GM12872 (cell line): ENCODE data around the gene RCN2.

Source experiments
- TF ChIP-seq, protein P1 (sequence below): IDR thresholded peaks from 3 replicates; pipeline ENCODE4 v1.5.1; 2011; ENCODE audit warnings: low read depth, mild to moderate bottlenecking, low read length, moderate library complexity; ENCODE audit not compliant: insufficient read depth

RCN2 gene

DNA sequence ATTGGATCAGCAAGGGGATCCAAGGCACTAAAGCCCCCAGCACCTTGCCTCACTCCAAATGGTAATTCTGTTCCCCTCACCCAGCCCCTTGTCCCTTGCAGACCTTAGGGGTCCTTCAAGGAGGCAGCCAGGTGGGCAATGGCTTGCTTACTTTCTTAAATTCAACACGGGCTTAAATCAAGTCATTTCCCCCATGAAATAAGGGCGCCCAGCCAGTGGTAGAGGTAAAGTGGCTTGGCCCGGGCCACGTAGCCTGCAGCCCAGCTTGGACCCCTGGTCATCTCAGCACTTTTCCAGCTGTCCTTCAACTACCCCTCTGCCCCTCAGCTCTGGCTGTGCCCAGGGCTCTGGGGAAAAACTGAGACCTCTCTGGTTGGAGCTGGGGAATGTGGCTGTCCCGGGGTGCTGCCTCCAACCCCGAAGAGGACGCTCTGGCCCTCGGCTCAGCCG, 64.6 kb downstream of the RCN2 start:
- TF ChIP-seq, protein P1, sequence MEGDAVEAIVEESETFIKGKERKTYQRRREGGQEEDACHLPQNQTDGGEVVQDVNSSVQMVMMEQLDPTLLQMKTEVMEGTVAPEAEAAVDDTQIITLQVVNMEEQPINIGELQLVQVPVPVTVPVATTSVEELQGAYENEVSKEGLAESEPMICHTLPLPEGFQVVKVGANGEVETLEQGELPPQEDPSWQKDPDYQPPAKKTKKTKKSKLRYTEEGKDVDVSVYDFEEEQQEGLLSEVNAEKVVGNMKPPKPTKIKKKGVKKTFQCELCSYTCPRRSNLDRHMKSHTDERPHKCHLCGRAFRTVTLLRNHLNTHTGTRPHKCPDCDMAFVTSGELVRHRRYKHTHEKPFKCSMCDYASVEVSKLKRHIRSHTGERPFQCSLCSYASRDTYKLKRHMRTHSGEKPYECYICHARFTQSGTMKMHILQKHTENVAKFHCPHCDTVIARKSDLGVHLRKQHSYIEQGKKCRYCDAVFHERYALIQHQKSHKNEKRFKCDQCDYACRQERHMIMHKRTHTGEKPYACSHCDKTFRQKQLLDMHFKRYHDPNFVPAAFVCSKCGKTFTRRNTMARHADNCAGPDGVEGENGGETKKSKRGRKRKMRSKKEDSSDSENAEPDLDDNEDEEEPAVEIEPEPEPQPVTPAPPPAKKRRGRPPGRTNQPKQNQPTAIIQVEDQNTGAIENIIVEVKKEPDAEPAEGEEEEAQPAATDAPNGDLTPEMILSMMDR = no peak

- TF ChIP-seq, protein P1 = no peak
Measured at GRCh38 chr15:76996526-76997401, 65.2 kb downstream of the RCN2 start.

GRCh38 chr15:76998663-76999285, 67.2 kb downstream of the RCN2 start:
- TF ChIP-seq, protein P1 = no peak

- TF ChIP-seq, protein P1 = no peak
Measured at GRCh38 chr15:76999996-77000395, 68.4 kb downstream of the RCN2 start.

GRCh38 chr15:77001351-77001750, 69.8 kb downstream of the RCN2 start:
- TF ChIP-seq, protein P1 = no peak

DNA sequence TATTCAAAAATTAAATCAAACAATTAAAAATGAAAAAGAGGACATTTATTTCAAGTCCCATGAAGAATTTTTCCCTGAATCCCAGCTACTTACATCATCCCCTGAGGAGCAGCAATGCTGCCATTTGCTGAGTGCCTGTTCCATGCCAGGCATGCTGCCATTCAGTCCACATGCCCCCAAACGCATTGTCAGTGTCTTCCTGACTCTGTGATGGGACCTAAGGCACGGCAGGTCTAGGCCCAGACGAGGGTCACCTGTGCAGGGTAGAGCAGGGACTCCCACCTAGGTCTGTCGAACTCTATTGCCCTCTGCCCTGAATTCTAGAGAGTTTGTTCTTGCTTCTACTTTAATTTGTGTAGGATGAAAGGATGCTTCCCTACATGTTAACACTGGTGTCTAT, 70.4 kb downstream of the RCN2 start:
- TF ChIP-seq, protein P1 = no peak

DNA sequence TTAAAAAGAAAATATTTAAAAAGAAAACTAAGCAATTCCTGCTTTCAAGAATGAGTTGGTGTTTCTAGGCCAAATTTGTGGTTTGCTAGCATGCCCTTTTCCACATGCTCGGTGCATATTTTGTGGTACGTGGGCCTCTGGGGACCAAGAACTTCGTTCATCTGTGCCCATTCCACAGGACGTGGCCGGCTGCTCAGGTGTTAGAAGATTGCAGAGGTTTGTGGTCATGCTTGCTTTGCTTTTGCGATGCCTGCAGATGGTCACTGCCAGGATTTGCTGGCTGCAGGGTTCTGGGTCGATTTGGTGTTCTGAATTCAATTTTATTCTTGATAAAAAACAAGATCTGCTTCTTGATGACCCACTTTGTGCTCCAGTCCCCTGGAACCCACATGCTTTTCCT, 70.9 kb downstream of the RCN2 start:
- TF ChIP-seq, protein P1 = no peak
